ENCODE data around the gene ZNF768. TPM values are rescaled to one million over a fixed set of nuclear protein-coding genes. Genes with fewer than 3 reads are reported as not detected.
"Not testable (repeated sequence)": the region's sequence is repeated elsewhere in the genome, so short reads cannot be mapped to it uniquely, and the experiment has no call there.

ZNF768 gene
- total RNA-seq, 2 donors from 2014 or later = 58.7 to 62.4 TPM

DNA sequence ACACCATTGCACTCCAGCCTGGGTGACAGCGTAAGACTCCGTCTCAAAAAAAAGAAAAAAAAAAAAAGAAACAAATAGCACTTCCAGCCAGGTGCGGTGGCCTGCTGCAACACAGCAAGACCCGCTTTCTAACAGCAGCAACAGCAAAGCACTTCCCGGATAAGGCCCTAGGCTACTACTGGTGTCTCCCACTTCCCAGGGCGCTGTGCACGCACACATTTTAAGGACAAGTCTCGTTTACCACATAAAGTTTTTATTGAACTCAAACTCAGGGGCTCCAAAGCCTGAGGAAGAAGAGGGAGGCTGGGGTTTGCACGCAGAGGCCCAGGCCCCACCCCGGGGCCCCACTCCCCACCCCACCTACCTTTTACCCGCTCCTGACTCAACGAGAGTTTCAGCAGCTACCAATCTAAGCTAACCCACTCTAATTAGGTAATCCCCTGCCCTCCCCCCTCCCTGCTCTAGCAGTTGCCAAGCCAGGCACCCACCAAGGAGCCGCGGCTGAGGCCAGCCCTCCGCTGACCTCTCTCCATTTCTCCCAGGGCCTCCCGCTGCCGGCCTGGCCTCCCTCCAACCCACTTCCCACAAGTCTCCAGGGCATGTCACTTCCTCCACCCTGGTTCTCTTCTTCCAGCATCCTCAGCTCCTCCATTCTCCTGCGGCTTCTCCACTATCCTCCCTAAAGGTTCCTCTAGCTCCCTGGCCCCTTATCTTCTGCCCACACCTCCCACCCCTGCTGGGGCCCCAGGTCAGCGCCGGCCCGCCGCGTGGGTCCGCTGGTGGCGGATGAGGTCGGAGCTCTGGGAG is 2.4 kb downstream of the ZNF768 start:
- DNase-seq (no peak), ATAC-seq (no peak)
- intact Hi-C loops (cut with DNase I, micrococcal nuclease) = no loop called here

DNA sequence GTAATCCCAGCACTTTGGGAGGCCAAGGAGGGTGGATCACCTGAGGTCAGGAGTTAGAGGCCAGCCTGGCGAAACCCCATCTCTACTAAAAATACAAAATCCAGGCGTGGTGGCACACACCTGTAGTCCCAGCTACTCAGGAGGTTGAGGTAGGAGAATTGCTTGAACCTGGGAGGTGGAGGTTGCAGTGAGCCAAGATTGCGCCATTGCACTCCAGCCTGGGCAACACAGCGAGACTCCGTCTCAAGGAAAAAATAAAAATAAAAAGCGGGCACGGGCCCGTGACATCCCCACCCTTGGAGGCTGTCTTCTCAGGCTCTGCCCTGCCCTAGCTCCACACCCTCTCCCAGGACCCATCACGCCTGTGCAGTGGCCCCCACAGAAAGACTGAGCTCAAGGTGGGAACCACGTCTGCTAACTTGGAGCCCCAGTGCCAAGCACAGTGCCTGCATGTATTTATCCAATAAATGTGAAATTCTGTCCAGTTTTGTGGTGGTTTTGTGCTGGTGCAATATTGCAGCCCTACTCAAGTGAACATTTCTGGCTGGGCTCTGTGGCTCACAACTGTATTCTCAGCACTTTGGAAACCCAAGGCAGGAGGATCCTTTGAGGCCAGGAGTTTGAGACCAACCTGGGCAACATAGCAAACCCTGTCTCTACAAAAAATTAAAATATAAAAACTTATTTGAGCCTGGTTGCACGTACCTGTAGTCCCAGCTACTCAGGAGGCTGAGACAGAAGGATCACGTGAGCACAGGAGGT is 3.5 kb downstream of the ZNF768 start:
- DNase-seq; intact Hi-C loops (cut with DNase I, micrococcal nuclease); ATAC-seq: not testable (repeated sequence)

DNA sequence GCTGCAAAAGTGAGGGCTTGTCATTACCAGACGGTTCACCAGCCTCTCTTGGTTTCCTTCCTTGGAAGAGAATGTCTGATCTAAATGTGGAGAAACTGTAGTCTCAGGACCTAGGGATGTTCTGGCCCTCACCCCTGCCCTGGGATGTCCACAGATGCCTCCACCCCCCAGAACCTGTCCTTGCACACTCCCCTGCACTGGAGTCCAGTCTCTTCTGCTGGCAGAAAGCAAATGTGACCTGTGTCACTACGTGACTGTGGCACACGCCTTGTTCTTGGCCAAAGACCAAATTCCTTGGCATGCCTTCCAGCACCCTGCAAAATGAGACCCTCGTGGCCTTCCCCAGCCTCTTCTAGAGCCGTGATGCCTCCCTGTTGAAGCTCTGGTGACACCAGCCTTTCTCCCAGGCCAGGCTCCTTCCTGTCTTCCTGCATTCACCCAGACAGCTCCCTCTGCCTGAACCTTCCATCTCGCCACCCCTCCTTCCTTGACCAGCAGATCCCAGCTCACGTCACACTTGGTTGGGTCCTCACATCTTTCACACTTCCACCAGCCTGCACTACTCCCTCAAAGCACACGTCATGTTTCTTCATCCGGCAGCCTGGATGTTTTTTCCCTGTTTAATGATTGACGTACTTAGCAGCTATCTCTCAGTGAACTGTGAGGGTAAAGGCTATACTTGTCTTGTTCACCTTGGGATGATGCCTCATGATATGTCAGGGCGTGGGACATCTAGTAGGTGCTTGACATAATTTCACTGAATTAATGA is 4.3 kb downstream of the ZNF768 start:
- ATAC-seq (peak; percentile 43), DNase-seq (peak in 1 of 2 donors; percentile 36)
- intact Hi-C loops (cut with DNase I, micrococcal nuclease) = no loop called here

DNA sequence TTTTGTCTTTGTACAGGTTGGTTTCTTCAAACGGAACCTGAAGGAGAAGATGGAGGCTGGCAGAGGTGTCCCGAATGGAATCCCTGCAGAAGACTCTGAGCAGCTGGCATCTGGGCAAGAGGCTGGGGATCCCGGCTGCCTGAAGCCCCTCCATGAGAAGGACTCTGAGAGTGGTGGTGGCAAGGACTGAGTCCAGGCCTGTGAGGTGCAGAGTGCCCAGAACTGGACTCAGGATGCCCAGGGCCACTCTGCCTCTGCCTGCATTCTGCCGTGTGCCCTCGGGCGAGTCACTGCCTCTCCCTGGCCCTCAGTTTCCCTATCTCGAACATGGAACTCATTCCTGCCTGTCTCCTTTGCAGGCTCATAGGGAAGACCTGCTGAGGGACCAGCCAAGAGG is 4.9 kb downstream of the ZNF768 start:
- no peak for ATAC-seq
- DNase-seq = no peak
- intact Hi-C loops (cut with DNase I, micrococcal nuclease) = no loop called here

DNA sequence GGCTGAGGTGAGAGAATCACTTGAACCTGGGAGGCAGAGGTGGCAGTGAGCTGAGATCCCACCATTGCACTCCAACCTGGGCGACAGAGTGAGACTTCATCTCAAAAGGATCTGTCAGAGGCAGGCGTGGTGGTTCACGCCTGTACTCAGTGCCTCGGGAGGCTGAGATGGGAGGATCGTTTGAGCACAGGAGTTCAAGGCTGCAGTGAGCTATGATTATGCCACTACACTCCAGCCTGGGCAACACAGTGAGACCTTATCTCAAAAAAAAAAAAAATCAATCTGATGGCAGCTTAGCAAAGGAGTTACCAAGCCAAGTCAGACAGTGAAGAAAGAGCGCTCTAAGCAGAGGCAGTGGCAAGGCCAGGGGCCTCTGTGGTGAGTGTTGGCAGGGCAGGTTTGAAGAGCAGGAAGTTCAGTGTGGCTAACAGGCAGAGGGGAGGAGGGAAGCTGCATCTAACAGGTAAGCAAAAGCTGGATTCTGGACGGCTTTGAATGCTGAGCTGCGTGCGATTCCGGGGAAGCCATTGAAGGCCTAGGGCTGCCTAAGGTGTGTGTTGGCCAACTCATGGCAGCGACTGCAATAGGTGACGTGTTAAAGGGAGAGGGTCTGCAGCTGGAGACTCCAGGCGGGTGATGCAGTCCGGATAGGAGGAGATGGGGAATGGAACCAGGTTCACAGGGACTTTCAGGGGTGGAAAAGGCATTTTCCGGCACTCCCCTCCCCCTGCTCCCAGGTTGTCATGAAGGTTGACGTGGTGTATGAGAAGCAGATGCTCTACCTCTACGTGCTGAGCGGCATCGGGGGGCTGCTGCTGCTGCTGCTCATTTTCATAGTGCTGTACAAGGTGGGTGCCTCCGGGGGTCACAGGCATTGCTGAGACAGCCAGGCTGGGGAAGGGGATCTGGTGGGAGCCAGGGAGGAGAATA is 7.0 kb downstream of the ZNF768 start:
- DNase-seq = no peak
- no peak for ATAC-seq
- intact Hi-C loops (cut with DNase I, micrococcal nuclease) = no loop called here

DNA sequence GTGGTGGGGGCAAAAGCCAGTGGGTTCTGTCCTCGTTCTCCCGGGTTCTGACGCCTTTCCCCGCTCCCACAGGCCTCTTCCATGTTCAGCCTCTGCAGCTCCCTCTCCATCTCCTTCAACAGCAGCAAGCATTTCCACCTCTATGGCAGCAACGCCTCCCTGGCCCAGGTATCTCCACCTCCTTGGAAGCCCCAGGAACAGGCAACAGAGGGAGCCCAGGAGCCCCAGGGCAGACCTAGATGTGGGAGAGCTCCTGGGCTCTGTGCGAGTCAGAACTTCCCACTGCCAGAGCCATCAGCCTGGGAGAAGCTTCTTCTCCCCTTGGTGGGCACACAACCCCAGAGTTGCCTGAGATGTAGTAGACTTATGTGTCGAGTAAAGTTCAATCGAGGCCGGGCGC is 7.8 kb downstream of the ZNF768 start:
- DNase-seq = no peak
- intact Hi-C loops (cut with DNase I, micrococcal nuclease) = no loop called here
- ATAC-seq = no peak

DNA sequence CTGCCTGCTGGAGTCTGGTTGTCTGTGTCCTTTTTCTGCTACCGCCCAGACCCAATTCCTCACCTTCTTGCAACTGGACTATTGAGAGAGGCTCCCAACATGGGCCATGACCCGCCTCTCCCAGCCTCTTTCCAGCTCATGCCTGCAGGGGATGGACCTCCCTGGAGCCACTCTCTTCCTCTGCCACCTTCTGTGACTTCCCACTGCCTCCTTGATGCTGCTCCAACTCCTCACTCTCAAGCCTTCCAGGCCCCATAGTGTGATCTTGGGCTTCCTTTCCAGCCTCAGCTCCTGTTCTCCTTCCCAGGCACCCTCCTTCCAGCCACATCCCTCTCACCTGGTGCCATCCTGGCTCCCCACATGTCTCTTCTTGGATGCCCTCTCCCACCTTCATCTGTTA is 11.1 kb downstream of the ZNF768 start:
- ATAC-seq (no peak), DNase-seq (no peak)
- intact Hi-C loops (cut with DNase I, micrococcal nuclease) = no loop called here

DNA sequence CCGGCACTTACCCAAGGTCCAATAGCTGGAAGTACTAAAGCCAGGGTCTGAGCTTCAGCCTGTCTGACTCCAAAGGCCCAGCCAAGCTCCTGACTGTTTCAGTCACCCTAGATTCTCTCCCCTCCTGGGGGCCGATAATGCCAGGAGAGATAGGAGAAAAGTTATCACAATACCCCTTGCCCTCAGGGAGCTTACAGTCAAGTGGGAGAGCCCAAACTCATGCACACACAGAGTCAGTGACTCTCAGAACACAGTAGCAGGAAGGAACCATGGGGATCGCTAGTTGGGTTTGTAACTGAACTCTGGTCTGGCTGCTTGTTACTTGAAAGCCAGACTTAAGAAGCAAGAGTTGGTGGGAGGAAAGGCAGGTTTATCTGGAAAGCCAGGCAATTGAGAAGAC is 14.9 kb downstream of the ZNF768 start:
- intact Hi-C loops (cut with DNase I, micrococcal nuclease) = no loop called here
- DNase-seq = no peak
- no peak for ATAC-seq

DNA sequence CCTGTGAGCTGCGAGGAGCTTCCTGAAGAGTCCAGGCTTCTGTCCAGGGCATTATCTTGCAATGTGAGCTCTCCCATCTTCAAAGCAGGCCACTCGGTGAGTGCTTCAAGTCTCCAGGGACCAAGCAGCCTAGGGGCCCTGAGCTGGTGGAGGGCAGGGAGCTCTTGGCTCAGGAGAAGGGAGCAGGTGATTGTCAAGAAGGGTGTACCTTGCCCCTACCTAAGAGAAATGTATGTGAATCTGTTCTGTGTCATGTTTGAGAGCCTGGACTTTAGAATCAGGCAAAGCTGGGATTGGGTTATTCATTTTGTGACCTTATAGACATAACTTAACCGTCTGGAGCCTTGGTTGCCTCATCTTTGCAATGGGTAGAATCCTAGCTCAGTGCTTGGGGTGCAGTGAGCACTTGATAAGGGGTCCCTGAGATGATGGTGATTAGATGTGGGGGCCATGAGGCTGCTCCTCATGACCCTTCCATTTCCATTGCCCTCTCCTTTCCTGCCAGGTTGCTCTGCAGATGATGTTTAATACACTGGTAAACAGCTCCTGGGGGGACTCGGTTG is 15.9 kb downstream of the ZNF768 start:
- intact Hi-C loops (cut with DNase I, micrococcal nuclease) = no loop called here
- peak; percentile 83 for ATAC-seq

DNA sequence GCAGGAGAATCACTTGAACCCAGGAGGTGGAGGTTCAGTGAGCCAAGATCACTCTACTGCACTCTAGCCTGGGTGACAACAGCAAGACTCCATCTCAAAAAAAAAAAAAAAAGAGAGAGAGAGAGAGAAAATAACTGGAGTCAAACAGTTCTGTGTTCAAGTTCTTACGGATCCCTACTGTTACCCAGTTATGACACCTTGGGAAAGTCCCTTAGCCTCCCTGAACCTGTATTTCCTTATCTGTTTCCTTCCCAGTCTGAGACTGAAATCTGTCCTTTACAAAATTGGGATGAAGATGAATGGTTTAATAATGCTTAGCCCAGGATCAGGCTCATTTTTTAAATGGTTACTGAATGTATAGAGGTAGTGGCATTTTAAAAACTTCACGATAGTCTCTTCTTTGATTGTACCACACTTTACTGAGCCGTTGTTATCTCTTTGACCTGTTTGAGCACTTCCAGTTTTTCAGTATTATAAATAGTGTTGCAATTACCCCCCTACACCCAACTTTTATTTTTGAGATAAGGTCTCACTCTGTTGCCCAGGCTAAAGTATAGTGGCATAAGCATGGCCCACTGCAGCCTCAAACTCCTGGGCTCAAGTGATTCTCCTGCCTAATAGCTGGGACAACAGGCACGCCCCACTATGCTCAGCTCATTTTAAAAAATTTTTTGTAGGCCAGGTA is 17.1 kb downstream of the ZNF768 start:
- intact Hi-C loops (cut with DNase I, micrococcal nuclease) = no loop called here
- peak; percentile 73 for ATAC-seq
- DNase-seq = no peak

More for the DNA sequence above, 15.9 kb downstream of the ZNF768 start:
- no peak for DNase-seq

DNA sequence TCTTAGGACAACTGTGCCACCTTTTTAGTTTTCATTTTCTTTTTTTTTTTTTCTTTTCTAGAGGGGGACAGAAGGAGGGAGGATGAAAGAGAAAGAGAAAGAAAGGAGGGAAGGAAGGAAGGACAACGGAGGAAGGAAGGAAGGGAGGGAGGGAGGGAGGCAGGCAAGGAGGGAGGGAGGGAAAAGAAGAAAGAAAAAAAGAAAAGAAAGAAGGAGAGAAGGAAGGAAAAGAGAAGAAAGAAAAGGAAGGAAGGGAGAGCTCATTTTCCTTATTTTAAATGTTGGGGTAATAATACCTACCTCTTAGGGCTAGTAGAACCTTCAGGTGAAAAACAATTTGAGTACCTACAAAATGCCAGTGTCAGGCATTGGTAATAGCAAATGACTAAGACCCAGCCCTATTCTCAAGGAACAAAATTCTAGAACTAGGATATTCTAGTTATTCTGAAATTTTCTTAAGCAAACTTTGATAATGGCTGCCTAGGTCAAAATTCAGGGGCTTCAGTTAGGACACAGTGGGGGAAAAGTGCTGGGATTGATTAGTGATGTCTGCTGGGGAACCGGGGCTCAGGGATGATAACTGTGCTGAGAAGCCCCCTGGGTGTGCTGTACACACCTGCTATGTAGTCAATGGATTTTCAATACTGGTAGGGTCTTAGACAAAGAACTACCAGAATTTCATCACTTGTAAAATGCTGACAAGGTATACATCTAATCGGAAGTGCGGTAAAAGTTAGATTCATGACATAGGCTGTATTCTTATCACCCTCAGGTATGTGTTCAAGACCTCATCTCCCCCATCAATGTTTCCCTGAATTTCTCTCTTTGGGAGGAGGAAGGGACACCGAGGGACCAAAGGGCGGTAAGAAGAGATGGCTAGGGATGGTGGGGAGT is 22.7 kb downstream of the ZNF768 start:
- intact Hi-C loops (cut with DNase I, micrococcal nuclease) = no loop called here
- DNase-seq (no peak), ATAC-seq (no peak)

DNA sequence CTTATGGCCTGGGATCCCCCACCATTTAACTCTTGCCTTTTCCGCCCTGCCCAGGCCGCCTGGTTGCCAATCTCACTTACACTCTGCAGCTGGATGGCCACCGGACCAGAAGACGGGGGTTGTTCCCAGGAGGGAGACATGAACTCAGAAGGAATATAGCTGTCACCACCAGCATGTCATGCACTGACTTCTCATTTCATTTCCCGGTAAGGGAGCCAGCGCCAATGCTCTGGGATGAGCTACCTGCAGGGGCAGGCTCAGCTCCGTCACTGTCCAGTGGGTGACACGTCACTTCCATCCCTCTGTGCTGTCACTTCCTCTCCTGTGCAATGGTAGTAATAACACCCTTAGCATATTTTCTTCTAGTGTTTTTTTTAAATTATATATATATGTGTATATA is 27.1 kb downstream of the ZNF768 start:
- no peak for DNase-seq
- intact Hi-C loops (cut with DNase I, micrococcal nuclease) = no loop called here
- ATAC-seq = no peak

DNA sequence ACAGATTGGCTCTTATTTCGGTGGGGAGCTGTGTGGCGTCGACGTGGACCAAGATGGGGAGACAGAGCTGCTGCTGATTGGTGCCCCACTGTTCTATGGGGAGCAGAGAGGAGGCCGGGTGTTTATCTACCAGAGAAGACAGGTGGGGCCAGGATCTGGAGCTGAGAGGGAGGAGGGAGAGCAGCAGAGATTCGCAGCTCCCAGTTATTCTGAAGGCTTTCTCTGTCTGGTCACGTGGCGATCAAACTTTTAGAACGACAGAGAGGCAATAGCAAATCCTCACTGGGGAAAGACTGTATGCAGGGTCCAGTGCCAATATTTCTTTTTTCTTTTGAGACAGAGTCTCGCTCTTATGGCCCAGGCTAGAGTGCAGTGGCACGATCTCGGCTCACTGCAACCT is 31.7 kb downstream of the ZNF768 start:
- DNase-seq (no peak), ATAC-seq (no peak)
- intact Hi-C loops (cut with DNase I, micrococcal nuclease) = no loop called here

DNA sequence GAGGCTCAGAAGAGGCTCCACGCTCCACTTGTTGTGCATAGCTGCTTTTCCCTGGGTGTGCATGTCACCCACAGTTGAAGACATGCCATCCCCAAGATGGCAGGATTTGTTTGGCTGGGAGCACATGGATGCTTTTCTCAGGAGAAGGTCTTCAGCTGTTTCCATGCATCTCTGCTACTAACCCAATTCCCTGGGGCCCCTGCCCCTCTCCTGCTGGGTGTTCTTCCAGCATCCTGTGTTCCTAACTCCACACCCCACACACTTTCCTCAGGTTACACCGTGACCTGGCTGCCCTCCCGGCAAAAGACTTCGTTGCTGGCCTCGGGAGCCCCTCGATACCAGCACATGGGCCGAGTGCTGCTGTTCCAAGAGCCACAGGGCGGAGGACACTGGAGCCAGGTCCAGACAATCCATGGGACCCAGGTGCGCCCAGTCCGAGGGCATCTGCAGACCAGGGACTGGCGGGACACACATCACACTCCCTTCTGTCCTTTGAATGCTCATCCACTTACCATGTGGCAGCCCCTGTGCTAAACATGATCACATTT is 32.4 kb downstream of the ZNF768 start:
- DNase-seq = no peak
- ATAC-seq = no peak
- intact Hi-C loops (cut with DNase I, micrococcal nuclease) = no loop called here

DNA sequence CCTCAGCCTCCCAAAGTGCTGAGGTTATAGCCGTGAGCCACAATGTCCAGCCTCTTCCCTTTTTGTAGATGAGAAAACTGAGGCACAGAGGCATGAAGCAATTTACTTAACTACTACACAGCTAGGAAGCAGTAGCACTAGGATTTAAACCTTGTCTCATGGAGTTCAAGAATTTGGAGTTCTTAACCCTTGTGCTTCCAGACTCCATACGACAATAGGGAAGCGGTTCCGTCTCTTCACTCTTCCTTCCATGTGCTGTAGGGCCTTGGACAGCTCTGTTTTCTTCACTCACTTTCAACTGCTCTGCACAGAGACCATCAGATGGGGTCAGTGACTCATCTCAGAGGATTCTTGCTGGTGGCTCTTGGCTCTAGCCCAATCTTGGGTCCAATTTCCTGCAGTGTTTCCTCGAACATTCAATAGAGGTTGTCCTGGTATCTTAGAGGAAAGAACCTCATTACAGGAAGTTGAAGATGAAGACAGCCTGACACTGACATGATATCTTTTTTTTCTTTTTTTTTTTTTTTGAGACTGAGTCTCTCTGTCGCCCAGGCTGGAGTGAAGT is 34.5 kb downstream of the ZNF768 start:
- ATAC-seq (peak; percentile 55), DNase-seq (peak in 1 of 2 donors; percentile 35)
- intact Hi-C loops (cut with DNase I, micrococcal nuclease) = no loop called here

DNA sequence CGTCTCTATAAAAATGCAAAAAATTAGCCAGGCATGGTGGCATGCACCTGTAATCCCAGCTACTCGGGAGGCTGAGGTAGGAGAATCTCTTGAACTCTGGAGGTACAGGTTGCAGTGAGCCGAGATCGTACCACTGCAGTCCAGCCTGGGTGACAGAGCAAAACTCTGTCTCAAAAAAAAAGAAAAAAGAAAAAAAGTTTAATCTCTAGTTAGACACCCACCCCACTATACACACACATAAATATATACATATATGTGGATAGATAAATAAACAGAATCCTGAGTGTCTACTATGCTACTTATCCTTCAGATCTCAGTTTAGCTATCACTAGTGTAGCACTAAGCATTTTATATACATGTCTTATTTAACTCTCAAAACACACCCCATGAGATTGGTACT is 35.1 kb downstream of the ZNF768 start:
- ATAC-seq = no peak
- intact Hi-C loops (cut with DNase I, micrococcal nuclease) = no loop called here

More for the DNA sequence above, 35.1 kb downstream of the ZNF768 start:
- no peak for DNase-seq

All from left colon (tissue), 2 donors.